GM12878 (cell line): ENCODE data around the gene SOWAHC. TPM values are rescaled to one million over a fixed set of nuclear protein-coding genes. Genes with fewer than 3 reads are reported as not detected.

ENCODE experiments used
- ATAC-seq: fragments of 200-7000 bp; cut with Tn5 transposase; 3 replicates; pipeline ENCODE4 v1.9.1; 2020; ENCODE audit warnings: mild to moderate bottlenecking, moderate library complexity
- BruUV-seq: library from RNA; stranded (reverse); fragments of 400-500 nt; replicated peaks from 2 replicates; lab custom pipeline; 2021; lab: Mats Ljungman, UMichigan
- CTCF ChIA-PET: fragments of 300-600 bp; sonication (Branson Sonifier 250); formaldehyde crosslinking; extraction: SDS; loops from one replicate; lab custom pipeline; 2021; ENCODE audit warnings: inconsistent platforms; lab: Yijun Ruan, JAX
- POLR2A ChIA-PET: fragments of 350-600 bp; formaldehyde crosslinking; extraction: SDS; loops from one replicate; lab custom pipeline; 2021; ENCODE audit warnings: inconsistent platforms; lab: Charles Lee
- RAD21 ChIA-PET: fragments of 300-600 bp; sonication (Branson Sonifier 250); formaldehyde crosslinking; loops from one replicate; lab custom pipeline; 2023; ENCODE audit warnings: antibody characterized with exemption; ENCODE audit not compliant: unreplicated experiment; lab: Charles Lee
- SMC1A ChIA-PET: fragments of 300-600 bp; sonication (Branson Sonifier 250); formaldehyde crosslinking; loops from one replicate; lab custom pipeline; 2023; ENCODE audit not compliant: unreplicated experiment, uncharacterized antibody; lab: Charles Lee
- DNase-seq: peaks from one replicate; pipeline ENCODE4 v3.0.0-alpha.2; 2011; ENCODE audit warnings: low read depth, low spot score
- FAIRE-seq: peaks from 3 replicates; lab custom pipeline; 2011; peaks lifted over from hg19 to GRCh38; lab: Jason Lieb, UNC
- H2AFZ ChIP-seq: 2 replicates; pipeline ENCODE4 v1.6.0; 2011; ENCODE audit warnings: low read depth, low read length, control low read depth; ENCODE audit not compliant: control insufficient read depth
- H3K27ac ChIP-seq: 2 replicates; pipeline ENCODE4 v1.5.1; 2011; ENCODE audit warnings: control low read depth; ENCODE audit not compliant: control insufficient read depth, insufficient read depth
- H3K27me3 ChIP-seq, 2 experiments: replicated peaks in 1 of 2; 2 replicates each; pipeline versions ENCODE4 v1.6.0 to v1.6.1; 2011; ENCODE audit warnings: low read length in 1 of 2; ENCODE audit not compliant: control insufficient read depth in 2 of 2, insufficient read depth in 2 of 2
- H3K36me3 ChIP-seq, 2 experiments: 2 replicates each; pipeline ENCODE4 v1.5.1; 2011; ENCODE audit warnings: low read length in 1 of 2; ENCODE audit not compliant: control insufficient read depth in 2 of 2, insufficient read depth in 2 of 2
- H3K4me1 ChIP-seq: 2 replicates; pipeline ENCODE4 v1.6.1; 2011; ENCODE audit warnings: mild to moderate bottlenecking, low read length, moderate library complexity, mixed read lengths; ENCODE audit not compliant: control insufficient read depth, insufficient read depth
- H3K4me2 ChIP-seq: 2 replicates; pipeline ENCODE4 v1.6.0; 2011; ENCODE audit warnings: control low read depth; ENCODE audit not compliant: control insufficient read depth, insufficient read depth
- H3K4me3 ChIP-seq: fragments of 200-600 bp; sonication (generic); 2 replicates; pipeline ENCODE4 v1.5.1; 2016
- H3K79me2 ChIP-seq: 2 replicates; pipeline ENCODE4 v1.6.0; 2011; ENCODE audit warnings: low read length; ENCODE audit not compliant: control insufficient read depth, insufficient read depth
- H3K9ac ChIP-seq: 2 replicates; pipeline ENCODE4 v1.8.0; 2011; ENCODE audit warnings: low read length, control low read depth, mixed read lengths; ENCODE audit not compliant: control insufficient read depth, insufficient read depth
- H3K9me3 ChIP-seq: replicated peaks from 3 replicates; pipeline ENCODE4 v1.5.1; 2011; ENCODE audit warnings: mild to moderate bottlenecking, low read length; ENCODE audit not compliant: control insufficient read depth, insufficient read depth
- H4K20me1 ChIP-seq: 2 replicates; pipeline ENCODE4 v1.6.0; 2011; ENCODE audit not compliant: control insufficient read depth, insufficient read depth
- BRCA1 ChIP-seq: IDR thresholded peaks from 2 replicates; pipeline ENCODE4 v1.6.1; 2011; ENCODE audit warnings: low read depth, low read length, improper control_type of control experiment
- JUNB ChIP-seq: IDR thresholded peaks from 2 replicates; pipeline ENCODE4 v1.6.1; 2016; ENCODE audit warnings: antibody characterized with exemption, mild to moderate bottlenecking
- POLR2AphosphoS2 ChIP-seq: IDR thresholded peaks from 2 replicates; pipeline ENCODE4 v1.6.1; 2011; ENCODE audit warnings: low read depth, mild to moderate bottlenecking, low read length, improper control_type of control experiment, moderate library complexity
- SUPT20H ChIP-seq: IDR thresholded peaks from 2 replicates; pipeline ENCODE4 v1.6.1; 2011; ENCODE audit warnings: low read depth, mild to moderate bottlenecking, low read length, moderate library complexity, borderline replicate concordance; ENCODE audit not compliant: control insufficient read depth
- ZNF24 ChIP-seq: fragments of 450-650 bp; IDR thresholded peaks from 2 replicates; pipeline ENCODE4 v1.6.1; 2017; ENCODE audit warnings: antibody characterized with exemption, mild to moderate bottlenecking
- ZNF622 ChIP-seq: fragments of 450-650 bp; IDR thresholded peaks from 2 replicates; pipeline ENCODE4 v1.6.1; 2017; ENCODE audit warnings: mild to moderate bottlenecking, inconsistent platforms
- in situ Hi-C: fragments of 300-500 bp; cut with MboI; formaldehyde crosslinking; loops from 9 replicates; pipeline ENCODE4 v1.14.3; 2018; ENCODE audit warnings: mixed read lengths
- intact Hi-C: fragments of 100-400 bp; cut with micrococcal nuclease; formaldehyde crosslinking; loops from one replicate; pipeline ENCODE4 v1.14.2; 2022; ENCODE audit not compliant: unreplicated experiment
- polyA plus RNA-seq, 11 experiments: library from polyadenylated mRNA; depleted of rRNA in 4 of 11; unstranded in 6 of 11; stranded (reverse) in 5 of 11; fragments of >200 nt; fragmentation: Nextera tagmentation in 4 of 11; fragmentation: Illumina TruSeq in 1 of 11; extraction: Ambion mirVana in 4 of 11; extraction: Trizol in 1 of 11; gene quantifications; 1 replicate in 1 of 11; 2 replicates in 10 of 11; pipeline versions ENCODE4 v1.2.1 to v1.2.3, GENCODE V29; 2011 to 2016; ENCODE audit warnings: inconsistent platforms in 2 of 11, missing spikeins in 2 of 11, low read depth in 1 of 11
- total RNA-seq, 4 experiments: library from RNA; depleted of rRNA in 3 of 4; stranded (reverse); fragments of >200 nt in 3 of 4; fragmentation: Illumina TruSeq in 1 of 4; extraction: Trizol in 1 of 4; gene quantifications; 2 replicates each; pipeline versions ENCODE4 v1.2.1 to v1.2.3, GENCODE V29; 2013 to 2021
- TF ChIP-seq, protein P1 (sequence below): fragments of 450-650 bp; IDR thresholded peaks from 2 replicates; pipeline ENCODE4 v1.6.1; 2016; ENCODE audit warnings: mild to moderate bottlenecking, moderate library complexity, borderline replicate concordance

SOWAHC gene
- total and polyA plus RNA-seq, 10 of the 15 experiments (the other 5 are each of a cell fraction or from before 2014, with no cell fraction given), result 0.48 to 2.6 (median 1.8) TPM

DNA sequence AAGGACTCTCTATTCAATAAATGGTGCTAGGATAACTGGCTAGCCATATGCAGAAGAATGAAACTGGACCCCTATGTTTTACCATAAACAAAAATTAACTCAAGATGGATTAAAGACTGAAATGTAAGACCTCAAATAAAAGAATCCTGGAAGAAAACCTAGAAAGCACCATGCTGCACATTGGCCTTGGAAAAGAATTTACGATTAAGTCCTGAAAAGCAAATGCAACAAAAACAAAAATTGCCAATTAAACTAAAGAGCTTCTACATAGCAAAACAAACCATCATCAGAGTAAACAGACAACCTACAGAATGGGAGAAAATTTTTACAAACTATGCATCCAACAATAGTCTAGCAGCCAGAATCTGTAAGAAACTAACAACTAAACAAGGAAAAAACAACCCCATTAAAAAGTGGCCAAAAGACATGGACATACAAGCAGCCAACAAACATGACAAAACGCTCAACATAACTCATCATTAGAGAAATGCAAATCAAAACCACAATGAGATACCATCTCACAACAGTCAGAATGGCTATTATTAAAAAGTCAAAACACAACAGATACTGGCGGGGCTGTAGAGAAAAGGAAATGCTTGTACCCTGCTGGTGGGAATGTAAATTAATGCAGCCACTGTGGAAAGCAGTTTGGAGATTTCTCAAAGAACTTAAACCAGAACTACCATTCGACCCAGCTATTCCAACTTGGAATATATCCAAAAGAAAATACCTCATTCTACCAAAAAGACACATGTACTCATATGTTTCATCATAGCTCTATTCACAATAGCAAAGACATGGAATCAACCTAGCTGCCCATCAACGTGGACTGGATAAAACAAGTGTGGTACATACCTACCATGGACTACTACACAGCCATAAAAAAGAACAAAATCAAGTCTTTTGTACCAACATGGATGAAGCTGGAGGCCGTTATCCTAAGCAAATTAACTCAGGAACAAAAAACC lies 31.0 kb upstream of the SOWAHC start (continued):
- TF ChIP-seq, protein P1, sequence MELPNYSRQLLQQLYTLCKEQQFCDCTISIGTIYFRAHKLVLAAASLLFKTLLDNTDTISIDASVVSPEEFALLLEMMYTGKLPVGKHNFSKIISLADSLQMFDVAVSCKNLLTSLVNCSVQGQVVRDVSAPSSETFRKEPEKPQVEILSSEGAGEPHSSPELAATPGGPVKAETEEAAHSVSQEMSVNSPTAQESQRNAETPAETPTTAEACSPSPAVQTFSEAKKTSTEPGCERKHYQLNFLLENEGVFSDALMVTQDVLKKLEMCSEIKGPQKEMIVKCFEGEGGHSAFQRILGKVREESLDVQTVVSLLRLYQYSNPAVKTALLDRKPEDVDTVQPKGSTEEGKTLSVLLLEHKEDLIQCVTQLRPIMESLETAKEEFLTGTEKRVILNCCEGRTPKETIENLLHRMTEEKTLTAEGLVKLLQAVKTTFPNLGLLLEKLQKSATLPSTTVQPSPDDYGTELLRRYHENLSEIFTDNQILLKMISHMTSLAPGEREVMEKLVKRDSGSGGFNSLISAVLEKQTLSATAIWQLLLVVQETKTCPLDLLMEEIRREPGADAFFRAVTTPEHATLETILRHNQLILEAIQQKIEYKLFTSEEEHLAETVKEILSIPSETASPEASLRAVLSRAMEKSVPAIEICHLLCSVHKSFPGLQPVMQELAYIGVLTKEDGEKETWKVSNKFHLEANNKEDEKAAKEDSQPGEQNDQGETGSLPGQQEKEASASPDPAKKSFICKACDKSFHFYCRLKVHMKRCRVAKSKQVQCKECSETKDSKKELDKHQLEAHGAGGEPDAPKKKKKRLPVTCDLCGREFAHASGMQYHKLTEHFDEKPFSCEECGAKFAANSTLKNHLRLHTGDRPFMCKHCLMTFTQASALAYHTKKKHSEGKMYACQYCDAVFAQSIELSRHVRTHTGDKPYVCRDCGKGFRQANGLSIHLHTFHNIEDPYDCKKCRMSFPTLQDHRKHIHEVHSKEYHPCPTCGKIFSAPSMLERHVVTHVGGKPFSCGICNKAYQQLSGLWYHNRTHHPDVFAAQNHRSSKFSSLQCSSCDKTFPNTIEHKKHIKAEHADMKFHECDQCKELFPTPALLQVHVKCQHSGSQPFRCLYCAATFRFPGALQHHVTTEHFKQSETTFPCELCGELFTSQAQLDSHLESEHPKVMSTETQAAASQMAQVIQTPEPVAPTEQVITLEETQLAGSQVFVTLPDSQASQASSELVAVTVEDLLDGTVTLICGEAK, result no peak

DNA sequence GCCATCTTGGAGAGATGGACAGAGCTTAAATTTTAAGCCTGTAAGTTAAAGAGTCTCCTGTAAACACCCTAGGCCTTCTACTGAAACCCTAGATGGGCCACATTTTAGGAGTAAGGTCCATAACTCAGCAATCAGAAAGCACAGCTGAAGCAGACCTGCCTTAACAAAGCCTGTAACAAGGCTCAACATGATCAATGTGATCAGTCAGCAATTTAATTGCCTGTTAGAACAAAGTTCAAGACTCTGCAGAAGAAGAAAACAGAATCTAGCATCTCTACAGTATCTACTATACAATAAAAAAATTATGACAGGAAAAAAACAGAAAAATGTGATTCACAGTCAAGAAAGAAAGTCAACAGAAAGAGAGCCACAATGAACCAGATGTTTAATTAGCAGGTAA lies 27.5 kb upstream of the SOWAHC start:
- ChIA-PET CTCF (interaction anchor here (1.2 to 2.6 kb wide), 4 partner anchors 11 to 41 kb away, joined by 4 to 11 read pairs (median 6); no protein-coding TSS in a partner anchor), POLR2A (interaction anchor here (0.8 to 1.5 kb wide), 3 partner anchors 11 to 23 kb away, joined by 3 to 6 read pairs (median 3); no protein-coding TSS in a partner anchor), SMC1A (interaction anchor here (0.8 to 2.2 kb wide), 6 partner anchors 11 to 1096 kb away, joined by 3 to 16 read pairs (median 4); no protein-coding TSS in a partner anchor), RAD21 (no interaction called here)
- Histone ChIP-seq H3K27me3 (no peaks in the 10 kb centered on the region), H2AFZ (no peak overlapping the region), H3K79me2 (peaks cover 15% of the 10 kb centered on the region), H3K36me3 (peaks cover 0 to 7% of the 10 kb centered on the region in 2 experiments; a peak in 2 of 4 replicates), H4K20me1 (no peaks in the 10 kb centered on the region), H3K9me3 (no peaks in the 10 kb centered on the region; the same call in 1 of the 3 replicates), H3K4me1 (peaks cover 32% of the 10 kb centered on the region), H3K9ac (no peak overlapping the region), H3K27ac (no peak overlapping the region), H3K4me2 (no peak overlapping the region), H3K4me3 (no peak overlapping the region)
- no TSS peak for BruUV-seq
- FAIRE-seq (no peak), DNase-seq (no peak), ATAC-seq (no peak)
- intact Hi-C loops, result no loop called here
- in situ Hi-C loops, result no loop called here
- TF ChIP-seq, protein P1, result no peak
- TF ChIP-seq POLR2AphosphoS2 (no peak), SUPT20H (no peak), ZNF24 (no peak), JUNB (no peak), ZNF622 (no peak), BRCA1 (no peak)
